Measurements from ENCODE around the gene IQSEC1. TPM values are rescaled to one million over a fixed set of nuclear protein-coding genes. Genes with fewer than 3 reads are reported as not detected.
"Not testable (repeated sequence)": the region's sequence is repeated elsewhere in the genome, so short reads cannot be mapped to it uniquely, and the experiment has no call there.

IQSEC1 gene
- total and polyA plus RNA-seq, 2 of the 8 experiments (the other 6 are each of a cell fraction or from before 2014, with no cell fraction given), result 6.8 to 28.8 TPM

- no peak for TF ChIP-seq ZNF274 (IDR thresholded peaks at IDR 0.05; ENCODE audit: borderline replicate concordance, extremely low read depth, low read length)
- TF ChIP-seq JUND (IDR thresholded peaks at IDR 0.05; ENCODE audit: low read length), result no peak
- no peak for TF ChIP-seq GABPA (IDR thresholded peaks at IDR 0.05; ENCODE audit: borderline replicate concordance, insufficient read depth, low read length)
- no peak for TF ChIP-seq TEAD4 (IDR thresholded peaks at IDR 0.05; ENCODE audit: low read depth, low read length)
- TF ChIP-seq EP300 (IDR thresholded peaks at IDR 0.05; ENCODE audit: borderline replicate concordance in 1 of 2, low read depth in 2 of 2, low read length in 2 of 2), result no peak
Measured at GRCh38 chr3:12879191-12879815, 193.9 kb downstream of the IQSEC1 start (continued).

GRCh38 chr3:12878758-12879157, 194.5 kb downstream of the IQSEC1 start:
- H4K5ac ChIP-seq (ENCODE audit: insufficient read length, low read depth, low read length), result not testable (repeated sequence)
- WGBS, 2 experiments (ENCODE audit: extremely low coverage in 1 of 2, insufficient coverage in 1 of 2, insufficient read length in 1 of 2, insufficient replicate concordance in 2 of 2, low coverage in 1 of 2, low lambda C conversion rate in 2 of 2, missing lambda C conversion rate in 1 of 2), result 92% methylated on average over 2 of the region's 2 CpGs; no CpG with 5 or more reads in 1 of the 2 experiments

More at GRCh38 chr3:12878758-12879157, 194.5 kb downstream of the IQSEC1 start:
- not testable (repeated sequence) for H3K36me3 ChIP-seq (ENCODE audit: control insufficient read depth in 2 of 4, insufficient read depth in 4 of 4, low read length in 3 of 4); H3K4me3 ChIP-seq (ENCODE audit: extremely low read depth in 1 of 4, insufficient read depth in 2 of 4, low read depth in 3 of 4, low read length in 4 of 4); H3K56ac ChIP-seq (replicated peaks; ENCODE audit: insufficient read length, low read depth, low read length); H2BK12ac ChIP-seq (ENCODE audit: low read depth, low read length); H3K23me2 ChIP-seq (ENCODE audit: low read depth, low read length); H2BK20ac ChIP-seq (ENCODE audit: low read length); H3K4me1 ChIP-seq (replicated peaks in 1 of 4; ENCODE audit: control insufficient read depth in 3 of 4, insufficient read depth in 4 of 4, low read length in 3 of 4); FAIRE-seq; H2BK5ac ChIP-seq (ENCODE audit: low read depth, low read length); H3K9me3 ChIP-seq (ENCODE audit: insufficient read depth in 2 of 2, low read depth in 1 of 2, low read length in 1 of 2); H3K79me2 ChIP-seq (ENCODE audit: control insufficient read depth in 1 of 2, insufficient read depth in 2 of 2, low read length in 2 of 2); H2BK15ac ChIP-seq (ENCODE audit: low read length); DNase-seq (ENCODE audit: low read depth in 1 of 2, low spot score in 2 of 2); H3K23ac ChIP-seq (ENCODE audit: insufficient read length); H2AFZ ChIP-seq (ENCODE audit: low read length); H3K4ac ChIP-seq (replicated peaks; ENCODE audit: insufficient read length, low read depth, low read length); H3K4me2 ChIP-seq (ENCODE audit: insufficient read depth in 1 of 2, low read depth in 2 of 2, low read length in 2 of 2); H3K14ac ChIP-seq (ENCODE audit: insufficient read length); H3K9ac ChIP-seq (replicated peaks in 1 of 4; ENCODE audit: extremely low read depth in 1 of 4, low read depth in 3 of 4, low read length in 3 of 4); H4K91ac ChIP-seq (replicated peaks; ENCODE audit: insufficient read length, low read length); H4K20me1 ChIP-seq (replicated peaks in 1 of 2; ENCODE audit: control insufficient read depth in 1 of 2, insufficient read depth in 2 of 2, low read length in 2 of 2); H4K8ac ChIP-seq (ENCODE audit: extremely low read depth, insufficient read depth, low read length); H3K79me1 ChIP-seq (ENCODE audit: low read depth, low read length); H3K18ac ChIP-seq (ENCODE audit: extremely low read depth, low read length); H3K27ac ChIP-seq (ENCODE audit: low read depth, low read length); H2AK5ac ChIP-seq (ENCODE audit: low read depth, low read length); H2BK120ac ChIP-seq (replicated peaks; ENCODE audit: low read depth, low read length)
- ChIA-PET CTCF (ENCODE audit: partially characterized antibody) (interaction anchor here (1.4 to 21.3 kb wide), 4 partner anchors 10 to 37 kb away, joined by 4 to 353 read pairs (median 26); partner anchors contain the start of gene RPL32), POLR2A (ENCODE audit: partially characterized antibody) (interaction anchor here (1.1 to 2.2 kb wide), 4 partner anchors 13 to 53 kb away, joined by 3 to 6 read pairs (median 4); partner anchors contain the start of gene RPL32)
- peaks cover 0 to 14% (median 8%) of the 10 kb centered on the region in 4 experiments; a peak in 3 of 7 replicates for H3K27me3 ChIP-seq (replicated peaks in 1 of 4; ENCODE audit: control insufficient read depth in 3 of 4, extremely low read depth in 1 of 4, insufficient read depth in 3 of 4, low read length in 3 of 4)
